DND-41 (cell line): ENCODE measurements around the gene POU2AF1.

Experiments
- ATAC-seq: fragments of 200-7000 bp; cut with Tn5 transposase; 3 replicates; pipeline ENCODE4 v1.9.1; 2021; ENCODE audit warnings: low read depth; ENCODE audit not compliant: insufficient read depth
- DNase-seq: peaks from one replicate; pipeline ENCODE4 v3.0.0-alpha.2; 2020
- H2AFZ ChIP-seq: 2 replicates; pipeline ENCODE4 v1.6.0; 2012; ENCODE audit warnings: low read depth, low read length
- H3K27ac ChIP-seq: 2 replicates; pipeline ENCODE4 v1.5.1; 2012; ENCODE audit warnings: low read length, inconsistent platforms
- H3K27me3 ChIP-seq: fragments of 200-600 bp; sonication (generic); 2 replicates; pipeline ENCODE4 v1.6.0; 2012; ENCODE audit warnings: low read length, mild to moderate bottlenecking, inconsistent platforms; ENCODE audit not compliant: insufficient read depth, poor library complexity
- H3K36me3 ChIP-seq: 2 replicates; pipeline ENCODE4 v1.5.1; 2012; ENCODE audit warnings: low read length, inconsistent platforms; ENCODE audit not compliant: insufficient read depth
- H3K4me1 ChIP-seq: 2 replicates; pipeline ENCODE4 v1.5.1; 2012; ENCODE audit warnings: mild to moderate bottlenecking, low read length; ENCODE audit not compliant: insufficient read depth
- H3K4me2 ChIP-seq: 2 replicates; pipeline ENCODE4 v1.6.0; 2012; ENCODE audit warnings: mild to moderate bottlenecking, moderate library complexity, low read length, inconsistent platforms; ENCODE audit not compliant: insufficient read depth
- H3K4me3 ChIP-seq, 2 experiments: fragments of 200-600 bp in 1 of 2; shearing (Covaris generic) in 1 of 2; 2 replicates each; pipeline ENCODE4 v1.5.1; 2012 to 2016; ENCODE audit warnings: inconsistent platforms in 2 of 2, low read length in 2 of 2, mild to moderate bottlenecking in 2 of 2, low read depth in 1 of 2, moderate library complexity in 1 of 2
- H3K79me2 ChIP-seq: 2 replicates; pipeline ENCODE4 v1.6.0; 2012; ENCODE audit warnings: low read length, inconsistent platforms; ENCODE audit not compliant: insufficient read depth
- H3K9ac ChIP-seq: 2 replicates; pipeline ENCODE4 v1.6.0; 2012; ENCODE audit warnings: low read depth, mild to moderate bottlenecking, inconsistent platforms, low read length, moderate library complexity
- H3K9me3 ChIP-seq: 2 replicates; pipeline ENCODE4 v1.5.1; 2012; ENCODE audit warnings: low read length, moderate library complexity, mild to moderate bottlenecking, inconsistent platforms; ENCODE audit not compliant: insufficient read depth, severe bottlenecking
- H4K20me1 ChIP-seq: 2 replicates; pipeline ENCODE4 v1.6.0; 2012; ENCODE audit warnings: low read length; ENCODE audit not compliant: insufficient read depth
- EZH2 ChIP-seq: IDR thresholded peaks from 3 replicates; pipeline ENCODE4 v1.6.1; 2012; ENCODE audit warnings: borderline replicate concordance, low read depth, mild to moderate bottlenecking, moderate library complexity, low read length, inconsistent platforms; ENCODE audit not compliant: severe bottlenecking
- TF ChIP-seq, protein P1 (sequence below): IDR thresholded peaks from 2 replicates; pipeline ENCODE4 v1.5.1; 2012; ENCODE audit warnings: borderline replicate concordance, low read length, moderate library complexity, mild to moderate bottlenecking; ENCODE audit not compliant: poor library complexity, severe bottlenecking; ENCODE audit errors: extremely low read depth

Gene POU2AF1

DNA sequence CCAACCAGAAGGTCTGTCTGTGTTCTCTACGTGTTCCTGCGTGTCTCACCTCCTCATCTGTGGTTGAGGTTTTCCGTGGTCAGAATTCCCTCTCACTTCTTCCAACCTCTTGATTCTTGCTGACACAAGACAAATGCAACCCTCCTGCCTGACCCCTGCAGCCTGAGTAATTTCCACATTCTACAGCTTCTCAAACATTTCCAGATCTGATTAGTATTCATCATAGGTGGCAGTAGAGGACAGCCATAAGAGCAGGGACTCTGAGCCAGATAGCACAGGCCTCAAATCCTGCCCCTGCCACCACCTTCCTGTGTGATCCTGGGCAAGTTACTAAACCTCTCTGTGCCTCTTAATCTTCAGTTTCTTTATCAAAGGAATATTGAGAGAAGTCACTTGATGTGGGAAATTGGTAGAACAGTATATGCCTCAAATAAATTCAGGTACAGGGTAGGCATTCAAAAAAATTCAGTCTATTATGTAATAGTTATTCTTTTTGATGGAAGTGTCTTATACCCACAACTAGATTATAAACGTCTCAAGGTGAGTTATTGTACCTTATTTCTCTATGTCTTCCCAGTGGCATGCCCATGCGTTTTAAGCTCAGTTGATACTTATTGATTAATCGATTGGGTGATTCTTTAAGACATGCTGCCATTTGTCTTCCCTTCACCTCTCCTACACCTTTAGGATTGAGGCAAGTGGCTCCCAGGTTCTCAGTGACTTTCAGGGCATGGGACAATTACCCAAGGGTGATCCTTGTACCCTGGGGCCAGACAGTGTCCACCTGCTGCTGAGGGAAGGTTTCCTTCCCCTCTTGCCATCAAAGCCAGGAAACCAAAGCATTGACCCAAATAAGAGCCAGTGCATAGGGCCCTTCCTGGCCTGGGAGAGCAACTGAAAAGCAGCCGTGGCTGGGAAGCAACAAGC lies 19.6 kb downstream of the POU2AF1 start:
- TF ChIP-seq, protein P1, sequence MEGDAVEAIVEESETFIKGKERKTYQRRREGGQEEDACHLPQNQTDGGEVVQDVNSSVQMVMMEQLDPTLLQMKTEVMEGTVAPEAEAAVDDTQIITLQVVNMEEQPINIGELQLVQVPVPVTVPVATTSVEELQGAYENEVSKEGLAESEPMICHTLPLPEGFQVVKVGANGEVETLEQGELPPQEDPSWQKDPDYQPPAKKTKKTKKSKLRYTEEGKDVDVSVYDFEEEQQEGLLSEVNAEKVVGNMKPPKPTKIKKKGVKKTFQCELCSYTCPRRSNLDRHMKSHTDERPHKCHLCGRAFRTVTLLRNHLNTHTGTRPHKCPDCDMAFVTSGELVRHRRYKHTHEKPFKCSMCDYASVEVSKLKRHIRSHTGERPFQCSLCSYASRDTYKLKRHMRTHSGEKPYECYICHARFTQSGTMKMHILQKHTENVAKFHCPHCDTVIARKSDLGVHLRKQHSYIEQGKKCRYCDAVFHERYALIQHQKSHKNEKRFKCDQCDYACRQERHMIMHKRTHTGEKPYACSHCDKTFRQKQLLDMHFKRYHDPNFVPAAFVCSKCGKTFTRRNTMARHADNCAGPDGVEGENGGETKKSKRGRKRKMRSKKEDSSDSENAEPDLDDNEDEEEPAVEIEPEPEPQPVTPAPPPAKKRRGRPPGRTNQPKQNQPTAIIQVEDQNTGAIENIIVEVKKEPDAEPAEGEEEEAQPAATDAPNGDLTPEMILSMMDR: peak; percentile 40
- TF ChIP-seq EZH2: no peak
- no peak overlapping the region for H3K27ac ChIP-seq
- H2AFZ ChIP-seq: no peak overlapping the region
- no peaks in the 10 kb centered on the region for H4K20me1 ChIP-seq
- no peaks in the 10 kb centered on the region for H3K9me3 ChIP-seq
- H3K36me3 ChIP-seq: peaks cover 4% of the 10 kb centered on the region; the same call in 1 of the 2 replicates
- H3K27me3 ChIP-seq: no peaks in the 10 kb centered on the region
- no peak overlapping the region for H3K9ac ChIP-seq
- H3K79me2 ChIP-seq: no peaks in the 10 kb centered on the region
- no peak overlapping the region for H3K4me2 ChIP-seq
- peak; percentile 73 for ATAC-seq
- no peak overlapping the region for H3K4me3 ChIP-seq
- no peaks in the 10 kb centered on the region for H3K4me1 ChIP-seq
- peak; percentile 16 for DNase-seq

DNA sequence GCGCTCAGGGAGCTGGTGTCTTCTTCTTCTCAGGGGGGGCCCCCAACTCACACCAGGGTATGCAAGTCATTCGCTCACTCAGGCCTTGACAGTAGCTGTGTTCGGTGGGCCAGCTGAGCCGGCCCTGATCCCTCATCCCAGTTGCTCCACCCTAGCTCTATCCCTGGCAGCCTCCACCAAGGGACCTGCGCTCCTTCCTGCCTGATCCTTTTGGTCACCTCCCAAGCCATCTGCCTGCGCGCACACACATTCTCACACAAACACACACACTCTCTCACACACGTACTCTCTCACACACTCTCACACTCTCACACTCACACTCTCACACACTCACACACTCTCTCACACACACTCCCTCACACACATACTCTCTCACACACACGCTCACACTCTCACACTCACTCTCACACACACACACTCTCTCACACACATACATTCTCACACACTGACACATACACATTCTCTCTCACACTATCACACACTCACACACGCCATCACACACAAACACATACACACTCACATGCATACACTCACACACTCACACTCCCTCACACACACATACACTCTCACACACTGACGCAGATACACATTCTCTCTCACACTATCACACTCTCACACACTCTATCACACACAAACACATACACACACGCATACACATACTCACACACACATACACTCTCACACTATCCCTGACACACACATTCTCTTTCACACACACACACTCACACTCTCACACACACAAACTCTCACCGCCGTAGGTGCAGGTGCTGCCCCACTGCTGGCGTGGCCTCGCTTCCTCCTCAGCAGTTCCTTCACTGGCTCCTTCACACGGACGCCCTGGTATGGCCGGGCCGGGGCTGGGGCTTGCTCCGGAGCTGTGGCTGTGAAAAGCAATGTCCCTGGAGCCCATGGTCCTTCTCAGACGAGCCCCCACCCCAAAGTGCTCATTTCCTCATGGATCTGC lies 20.8 kb downstream of the POU2AF1 start:
- ATAC-seq (no peak), DNase-seq (no peak)
- no peaks in the 10 kb centered on the region for H4K20me1 ChIP-seq
- no peak overlapping the region for H3K4me3 ChIP-seq
- no peak overlapping the region for H3K4me2 ChIP-seq
- H2AFZ ChIP-seq: no peak overlapping the region
- no peaks in the 10 kb centered on the region for H3K27me3 ChIP-seq
- H3K79me2 ChIP-seq: no peaks in the 10 kb centered on the region
- H3K27ac ChIP-seq: no peak overlapping the region
- TF ChIP-seq EZH2: no peak
- TF ChIP-seq, protein P1: no peak
- peaks cover 4% of the 10 kb centered on the region; the same call in 1 of the 2 replicates for H3K36me3 ChIP-seq
- H3K4me1 ChIP-seq: no peaks in the 10 kb centered on the region
- no peak overlapping the region for H3K9ac ChIP-seq
- H3K9me3 ChIP-seq: no peaks in the 10 kb centered on the region

DNA sequence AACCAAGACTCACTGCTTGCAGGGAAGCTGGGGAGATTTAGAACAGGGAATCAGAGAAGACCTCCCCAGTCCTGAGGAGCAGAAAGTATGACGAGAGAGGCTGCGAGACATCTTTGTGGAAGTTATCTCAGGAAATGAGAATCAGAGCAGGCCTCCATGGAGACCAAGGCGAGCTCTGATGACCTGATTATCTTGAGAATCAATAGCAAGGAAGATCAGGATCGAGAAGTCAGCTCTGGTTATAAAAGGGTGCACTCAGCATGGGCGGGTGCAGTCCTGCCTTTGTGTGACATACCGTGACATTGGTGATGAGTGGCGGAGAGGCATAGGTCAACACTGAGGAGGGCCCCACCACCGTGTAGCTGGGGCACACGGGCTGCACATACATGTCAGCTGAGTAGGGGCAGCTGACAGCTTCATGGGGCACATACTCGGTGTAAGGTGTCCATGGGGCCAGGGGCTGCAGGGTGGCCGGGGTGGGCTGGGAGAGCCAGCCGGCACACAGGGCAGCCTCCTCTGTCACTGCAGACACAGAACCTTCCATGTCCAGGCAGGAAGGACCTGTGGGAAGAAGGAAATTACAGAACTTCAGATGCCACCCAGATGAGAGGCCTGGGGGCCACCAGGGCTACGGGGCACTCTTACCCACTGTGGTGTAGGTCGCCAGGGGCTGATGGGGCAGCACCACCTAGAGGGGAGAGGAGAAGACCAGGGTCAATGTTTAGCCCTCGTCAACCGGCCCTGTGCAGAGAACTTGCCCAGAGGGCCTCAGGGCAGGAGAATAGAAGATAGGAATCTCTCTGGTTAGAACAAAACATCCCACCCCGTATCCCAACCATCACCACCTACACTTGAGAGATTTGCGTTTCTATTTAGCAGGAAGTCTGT lies 21.7 kb downstream of the POU2AF1 start:
- Histone ChIP-seq H2AFZ (no peak overlapping the region), H3K36me3 (no peaks in the 10 kb centered on the region; the same call in 1 of the 2 replicates)

More for the DNA sequence above, 21.7 kb downstream of the POU2AF1 start:
- H3K4me3 ChIP-seq: no peak overlapping the region
- H3K27ac ChIP-seq: no peak overlapping the region
- H4K20me1 ChIP-seq: no peaks in the 10 kb centered on the region
- no peaks in the 10 kb centered on the region for H3K4me1 ChIP-seq
- no peak for TF ChIP-seq EZH2
- TF ChIP-seq, protein P1: no peak
- ATAC-seq: no peak
- no peak overlapping the region for H3K4me2 ChIP-seq
- no peaks in the 10 kb centered on the region for H3K27me3 ChIP-seq
- H3K9me3 ChIP-seq: no peaks in the 10 kb centered on the region
- no peak for DNase-seq
- no peak overlapping the region for H3K9ac ChIP-seq
- no peaks in the 10 kb centered on the region for H3K79me2 ChIP-seq
